Activated CD4-positive, alpha-beta T cell treated with anti-CD3 and anti-CD28 coated beads, Interleukin-2, Interleukin-4, amounts not matched to agents 100 ng/mL and 50 ng/mL, durations not matched to agents 16 hours and 8 hours (primary cell): Measurements from ENCODE around the gene LYSMD2.

ENCODE experiments used
- DNase-seq: peaks from one replicate; pipeline ENCODE4 v3.0.0-alpha.2; 2020; ENCODE audit warnings: low spot score

Gene LYSMD2

GRCh38 chr15:51751697-51752683, 14.5 kb upstream of the LYSMD2 start:
- no peak for DNase-seq

- peak; percentile 33 for DNase-seq
Measured at GRCh38 chr15:51750792-51751696, 13.6 kb upstream of the LYSMD2 start, which contains the start of gene TMOD2. Gene TMOD2, plus strand, starts transcription at chr15:51751597. Its CDS starts 14,845 bp downstream, at chr15:51766442.

- no peak for DNase-seq
Measured at GRCh38 chr15:51750186-51750585, 12.7 kb upstream of the LYSMD2 start.

- no peak for DNase-seq
Measured at GRCh38 chr15:51749307-51749706, 11.9 kb upstream of the LYSMD2 start.

DNA sequence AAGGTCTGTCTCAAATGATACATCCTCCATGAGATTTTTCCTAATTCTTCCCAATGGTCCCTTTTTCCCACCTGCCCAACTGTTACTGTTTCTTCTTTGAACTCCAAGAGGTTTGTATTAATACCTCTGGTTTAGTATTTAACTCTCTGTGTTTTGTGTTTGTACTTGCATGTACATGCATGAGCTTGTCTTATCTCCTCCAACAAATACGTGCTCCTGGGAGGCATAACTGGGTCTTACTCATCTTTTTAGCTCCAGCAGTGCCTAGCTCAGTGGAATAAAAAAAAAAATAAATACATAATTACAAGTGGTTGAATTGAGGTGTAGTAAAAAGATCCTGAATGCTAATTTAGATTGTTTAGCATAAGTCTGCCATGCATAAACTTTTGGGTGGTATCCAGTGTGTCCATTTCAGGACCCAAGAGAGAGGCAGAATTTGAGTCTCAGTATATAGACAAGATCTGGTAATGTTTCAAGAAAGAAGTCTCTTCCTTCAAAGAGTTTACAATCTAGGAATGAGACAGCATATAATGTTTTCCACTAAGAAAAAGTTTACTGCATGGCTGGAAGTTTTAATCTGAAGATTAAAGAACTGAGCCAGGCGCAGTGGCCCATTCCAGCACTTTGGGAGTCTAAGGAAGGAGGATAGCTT, 1.7 kb upstream of the LYSMD2 start:
- DNase-seq, result no peak

GRCh38 chr15:51738553-51738952, 1.1 kb upstream of the LYSMD2 start:
- DNase-seq, result no peak

- DNase-seq, result peak; percentile 61
Measured at GRCh38 chr15:51736751-51737521, 519 bp downstream of the LYSMD2 start.

DNA sequence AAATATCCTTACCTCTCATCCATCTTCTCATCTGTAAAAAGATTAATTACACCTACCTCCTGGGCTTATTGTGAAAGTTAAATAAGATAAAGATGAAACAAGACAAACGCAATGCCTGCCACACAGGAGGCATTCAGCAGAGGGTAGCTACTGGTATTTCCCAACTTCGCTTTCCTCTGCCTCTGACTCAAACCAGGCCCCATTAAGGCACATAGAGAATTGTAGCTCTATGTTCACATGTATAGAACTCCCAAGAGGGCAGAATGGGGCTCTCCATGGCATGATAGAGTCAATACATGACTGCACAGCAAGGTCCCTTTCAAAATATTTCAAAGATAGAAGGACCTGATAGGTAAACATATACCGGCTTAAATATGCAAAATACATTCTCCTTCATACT, 1.4 kb downstream of the LYSMD2 start:
- DNase-seq, result peak; percentile 63

DNA sequence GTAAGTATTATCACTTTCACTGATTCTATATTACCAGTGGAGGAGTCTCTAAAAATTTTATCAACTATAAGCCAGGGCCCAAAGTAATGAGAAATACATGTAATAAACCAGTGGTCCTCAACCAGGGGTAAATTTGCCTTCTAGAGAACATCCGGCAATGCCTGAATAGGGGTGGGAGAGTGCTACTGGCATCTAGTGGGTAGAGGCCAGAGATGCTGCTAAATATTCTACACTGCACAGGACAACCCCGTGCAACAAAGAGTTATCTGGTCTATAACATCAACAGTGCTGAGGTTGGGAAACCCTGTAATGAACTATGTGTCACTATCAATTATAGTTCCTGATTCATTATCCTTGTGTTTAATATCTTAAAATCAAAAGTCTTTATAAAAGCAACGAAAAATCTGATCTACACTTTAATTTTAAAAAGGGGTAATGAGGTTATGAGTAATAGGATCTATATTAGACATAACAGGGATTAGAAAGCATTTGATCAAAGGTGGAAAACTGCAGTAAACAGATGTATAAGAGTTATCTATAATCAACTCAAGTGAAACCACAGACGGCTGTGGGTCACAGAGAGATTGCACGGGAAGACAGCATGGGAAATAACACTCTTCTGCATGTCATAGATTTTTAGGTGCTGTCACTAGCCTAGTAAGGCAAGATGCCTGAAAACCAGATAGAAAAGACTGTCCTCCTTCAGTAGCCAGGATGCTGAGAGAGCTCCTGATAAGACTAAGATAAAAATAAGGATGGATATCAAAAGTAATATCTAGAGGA, 2.0 kb downstream of the LYSMD2 start:
- peak; percentile 40 for DNase-seq

DNA sequence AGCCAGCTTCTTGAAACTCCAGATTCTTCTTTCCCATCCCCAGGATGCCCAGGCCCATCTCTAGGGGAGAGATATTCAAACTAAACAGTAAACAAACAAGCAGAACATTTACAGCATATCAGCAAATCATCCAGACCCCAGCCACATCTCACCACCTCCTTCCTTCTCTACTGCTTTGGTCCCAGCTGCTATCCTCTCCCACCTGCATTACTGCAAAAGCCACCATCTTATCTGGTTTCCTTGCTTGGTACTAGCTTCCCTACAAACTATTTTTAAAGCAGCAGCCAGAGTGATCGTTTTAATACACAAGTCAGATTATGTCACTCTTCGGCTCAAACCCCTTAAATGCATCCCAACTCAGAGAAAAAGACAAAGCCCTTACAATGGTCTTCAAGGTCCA, 4.8 kb downstream of the LYSMD2 start:
- no peak for DNase-seq

GRCh38 chr15:51731549-51732267, 5.7 kb downstream of the LYSMD2 start:
- DNase-seq, result peak; percentile 54

DNA sequence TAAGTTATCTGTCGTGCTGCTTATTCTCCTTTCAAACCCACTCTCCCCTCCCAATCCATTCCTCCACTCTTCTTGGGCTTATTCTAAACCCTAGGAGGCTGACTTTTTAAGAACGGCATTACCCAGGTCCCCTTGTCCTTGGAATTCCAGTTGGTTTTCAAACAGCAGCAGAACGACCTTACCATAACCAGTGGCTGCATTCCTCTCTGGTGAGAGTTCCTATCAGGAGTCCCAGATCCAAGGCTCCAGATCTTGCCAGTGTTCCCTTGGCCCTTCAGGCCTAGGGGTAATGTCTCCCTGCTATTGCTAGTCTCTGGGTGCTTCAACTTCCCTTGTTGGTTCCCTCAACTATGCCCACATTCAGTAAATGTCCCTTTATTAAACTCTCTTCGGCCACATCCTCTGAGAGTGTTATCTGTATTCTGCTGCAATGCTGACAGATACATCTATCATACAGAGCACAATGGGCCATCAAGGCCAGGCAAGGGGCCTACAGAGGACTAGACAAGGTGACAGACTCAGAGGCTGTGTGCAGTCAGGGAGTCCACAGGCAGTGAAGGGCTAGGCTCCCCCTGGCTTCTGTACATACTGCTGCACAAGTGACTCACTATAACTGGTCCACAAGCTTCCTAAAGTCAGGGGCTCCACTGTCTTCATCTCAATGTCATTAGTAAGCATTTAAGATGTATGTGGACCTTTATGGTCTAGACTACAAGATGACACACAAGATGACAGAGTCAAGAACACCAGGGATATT, 10.1 kb downstream of the LYSMD2 start:
- no peak for DNase-seq

- DNase-seq, result no peak
Measured at GRCh38 chr15:51726302-51727073, 11.0 kb downstream of the LYSMD2 start.

DNA sequence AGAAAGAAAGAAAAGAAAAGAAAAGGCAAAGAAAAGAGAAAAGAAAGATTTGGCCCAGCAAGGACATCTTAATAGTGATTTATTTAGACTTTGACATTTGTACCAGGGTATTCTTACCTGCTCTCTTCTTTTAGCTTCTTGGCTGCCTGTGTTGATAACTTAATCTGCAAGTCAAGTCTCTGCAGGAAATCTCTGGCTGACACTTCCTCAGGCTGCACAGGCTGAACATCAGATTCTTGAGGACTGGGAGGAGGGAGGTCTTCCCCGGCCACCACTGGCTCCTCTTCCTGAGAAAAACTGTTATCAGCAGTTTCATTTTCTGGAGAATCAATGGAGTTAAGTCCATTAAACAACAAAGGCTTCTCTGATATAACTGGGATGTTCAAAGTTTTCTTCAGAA, 12.8 kb downstream of the LYSMD2 start:
- no peak for DNase-seq

DNA sequence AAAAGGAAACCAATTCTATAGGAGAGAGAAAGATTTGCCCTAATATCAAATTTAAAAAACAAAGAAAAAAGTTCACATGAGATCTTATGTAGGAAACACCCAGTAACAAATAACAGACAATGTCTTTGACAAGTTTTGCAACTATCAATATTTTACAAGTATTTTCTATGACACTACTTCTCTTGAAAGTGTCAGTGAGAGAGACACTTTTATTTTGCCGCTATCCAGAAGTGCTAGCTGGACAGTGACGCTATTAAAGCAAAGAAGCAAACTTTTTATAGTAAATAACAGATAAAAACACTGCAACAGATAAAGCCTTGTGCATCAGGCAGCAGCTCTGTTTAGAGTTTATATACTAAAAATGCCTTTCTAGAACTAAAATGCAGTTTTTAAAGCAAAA, 13.3 kb downstream of the LYSMD2 start:
- no peak for DNase-seq

GRCh38 chr15:51721199-51721960, 16.1 kb downstream of the LYSMD2 start:
- no peak for DNase-seq

GRCh38 chr15:51720201-51720995, 17.1 kb downstream of the LYSMD2 start:
- no peak for DNase-seq
